NT2/D1 (cell line): ENCODE data around the gene RADX.

Source experiments
- SUZ12 ChIP-seq: IDR thresholded peaks from 2 replicates; pipeline ENCODE4 v1.6.1; 2011; ENCODE audit not compliant: insufficient read length, insufficient read depth; ENCODE audit errors: extremely low read depth
- YY1 ChIP-seq: IDR thresholded peaks from 2 replicates; pipeline ENCODE4 v1.6.1; 2011; ENCODE audit not compliant: insufficient read length, insufficient read depth
- ZNF274 ChIP-seq: IDR thresholded peaks from 2 replicates; pipeline ENCODE4 v1.6.1; 2011; ENCODE audit warnings: mild to moderate bottlenecking, low read depth, low read length

GRCh38 chrX:106698693-106699092 is 86.9 kb downstream of the RADX start:
- TF ChIP-seq ZNF274 (no peak), SUZ12 (no peak), YY1 (no peak)
